GM12878 (cell line): Measurements from ENCODE around the gene CAPS.
"Not testable (repeated sequence)": the region's sequence is repeated elsewhere in the genome, so short reads cannot be mapped to it uniquely, and the experiment has no call there.

ENCODE experiments used
- EP300 ChIP-seq, 2 experiments: fragments of 150-350 bp in 1 of 2; IDR thresholded peaks; 2 replicates each; pipeline ENCODE4 v1.6.1; 2011 to 2012; ENCODE audit warnings: low read depth in 2 of 2, low read length in 2 of 2, borderline replicate concordance in 1 of 2, improper control_type of control experiment in 1 of 2, inconsistent platforms in 1 of 2; ENCODE audit not compliant: control insufficient read depth in 1 of 2
- FOXK2 ChIP-seq: fragments of 450-650 bp; IDR thresholded peaks from 2 replicates; pipeline ENCODE4 v1.6.1; 2017; ENCODE audit warnings: mild to moderate bottlenecking, moderate library complexity
- HDGF ChIP-seq: fragments of 450-650 bp; IDR thresholded peaks from 2 replicates; pipeline ENCODE4 v1.6.1; 2016; ENCODE audit warnings: antibody characterized with exemption
- POLR2AphosphoS5 ChIP-seq: IDR thresholded peaks from 2 replicates; pipeline ENCODE4 v1.6.1; 2011; ENCODE audit warnings: mild to moderate bottlenecking, low read length, inconsistent platforms

DNA sequence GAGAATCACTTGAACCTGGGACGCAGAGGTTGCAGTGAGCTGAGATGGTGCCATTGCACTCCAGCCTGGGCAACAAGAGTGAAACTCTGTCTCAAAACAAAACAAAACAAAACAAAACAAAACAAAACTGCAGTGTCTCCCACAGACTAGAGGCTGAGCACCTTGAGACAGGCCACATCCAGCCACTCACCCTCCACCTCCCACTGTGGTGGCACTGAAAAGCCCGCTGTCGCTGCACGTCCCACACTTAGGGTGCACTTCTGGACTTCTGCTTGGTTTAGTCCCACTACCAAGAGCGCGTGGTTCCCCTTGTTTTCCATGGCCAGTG, 47.6 kb downstream of the CAPS start:
- TF ChIP-seq POLR2AphosphoS5; FOXK2; HDGF; EP300 (IDR thresholded peaks at IDR 0.05; ENCODE audit: borderline replicate concordance in 1 of 2, control insufficient read depth in 1 of 2, low read depth in 2 of 2, low read length in 2 of 2): not testable (repeated sequence)
